PC-3 (cell line): ENCODE measurements around the gene NBAS. TPM values are rescaled to one million over a fixed set of nuclear protein-coding genes. Genes with fewer than 3 reads are reported as not detected.

ENCODE experiments used
- ATAC-seq: fragments of 200-7000 bp; cut with Tn5 transposase; 2 replicates; pipeline ENCODE4 v1.9.1; 2020; ENCODE audit warnings: mild to moderate bottlenecking, moderate library complexity
- BruUV-seq: library from RNA; stranded (reverse); fragments of 400-500 nt; replicated peaks from 2 replicates; lab custom pipeline; 2021; lab: Mats Ljungman, UMichigan
- CTCF ChIA-PET: fragments of 300-600 bp; sonication (Branson Sonifier 250); formaldehyde crosslinking; loops from one replicate; lab custom pipeline; 2022; ENCODE audit warnings: antibody characterized with exemption; lab: Charles Lee
- POLR2A ChIA-PET: fragments of 300-600 bp; sonication (Branson Sonifier 250); formaldehyde crosslinking; loops from one replicate; lab custom pipeline; 2022; ENCODE audit warnings: antibody characterized with exemption; ENCODE audit not compliant: unreplicated experiment; lab: Charles Lee
- DNase-seq: peaks from one replicate; pipeline ENCODE4 v3.0.0-alpha.2; 2015
- H2AFZ ChIP-seq: fragments of 300-600 bp; sonication (generic); 2 replicates; pipeline ENCODE4 v1.6.0; 2016; ENCODE audit warnings: antibody characterized with exemption, low read length
- H3F3A ChIP-seq: fragments of 300-600 bp; sonication (generic); one replicate; pipeline ENCODE4 v1.6.0; 2017; ENCODE audit warnings: antibody characterized with exemption, low read length, control low read depth, mild to moderate bottlenecking; ENCODE audit not compliant: unreplicated experiment
- H3K27ac ChIP-seq: fragments of 300-600 bp; sonication (generic); 2 replicates; pipeline ENCODE4 v1.5.1; 2016; ENCODE audit warnings: mild to moderate bottlenecking, low read length
- H3K27me3 ChIP-seq: fragments of 300-600 bp; sonication (generic); 2 replicates; pipeline ENCODE4 v1.6.1; 2016; ENCODE audit warnings: low read length, mixed read lengths
- H3K36me3 ChIP-seq: fragments of 300-600 bp; sonication (generic); 2 replicates; pipeline ENCODE4 v1.6.1; 2016; ENCODE audit warnings: low read depth, mixed run types, low read length, mixed read lengths
- H3K4me1 ChIP-seq: fragments of 300-600 bp; sonication (generic); 2 replicates; pipeline ENCODE4 v1.5.1; 2016; ENCODE audit warnings: low read length; ENCODE audit not compliant: insufficient read depth
- H3K4me2 ChIP-seq: fragments of 300-600 bp; sonication (generic); 2 replicates; pipeline ENCODE4 v1.6.0; 2016; ENCODE audit warnings: low read length
- H3K4me3 ChIP-seq: fragments of 300-600 bp; sonication (generic); 2 replicates; pipeline ENCODE4 v1.5.1; 2016; ENCODE audit warnings: mild to moderate bottlenecking, low read length, mixed read lengths
- H3K79me2 ChIP-seq: fragments of 300-600 bp; sonication (generic); 2 replicates; pipeline ENCODE4 v1.6.1; 2017; ENCODE audit warnings: low read length, mixed read lengths
- H3K9ac ChIP-seq: fragments of 300-600 bp; sonication (generic); 2 replicates; pipeline ENCODE4 v1.6.0; 2016; ENCODE audit warnings: mild to moderate bottlenecking, low read length
- H3K9me2 ChIP-seq: fragments of 300-600 bp; sonication (generic); replicated peaks from 2 replicates; pipeline ENCODE4 v1.6.1; 2016; ENCODE audit warnings: mixed run types, low read length, mixed read lengths
- H3K9me3 ChIP-seq: fragments of 300-600 bp; sonication (generic); 2 replicates; pipeline ENCODE4 v1.6.1; 2016; ENCODE audit warnings: low read length, mixed read lengths
- H4K20me1 ChIP-seq: fragments of 300-600 bp; sonication (generic); 2 replicates; pipeline ENCODE4 v1.6.1; 2016; ENCODE audit warnings: low read length, mixed read lengths
- CTCF ChIP-seq: fragments of 300-600 bp; sonication (generic); conservative IDR thresholded peaks from 2 replicates; pipeline ENCODE4 v1.5.1; 2017; ENCODE audit warnings: antibody characterized with exemption, low read depth, mild to moderate bottlenecking, low read length
- EZH2 ChIP-seq: fragments of 300-600 bp; sonication (generic); IDR thresholded peaks from one replicate; pipeline ENCODE4 v1.6.1; 2017; ENCODE audit warnings: antibody characterized with exemption, mild to moderate bottlenecking, low read length; ENCODE audit not compliant: unreplicated experiment
- EZH2phosphoT487 ChIP-seq: fragments of 300-600 bp; sonication (generic); IDR thresholded peaks from 2 replicates; pipeline ENCODE4 v1.6.1; 2018; ENCODE audit warnings: mild to moderate bottlenecking, antibody characterized with exemption, low read length, borderline replicate concordance
- intact Hi-C: fragments of 100-400 bp; cut with micrococcal nuclease; formaldehyde crosslinking; loops from 2 replicates; pipeline ENCODE4 v1.9.0; 2023
- total RNA-seq: library from RNA; depleted of rRNA; stranded (reverse); fragments of >200 nt; gene quantifications from 2 replicates; pipeline ENCODE4 v1.2.3, GENCODE V29; 2014

The NBAS gene
- total RNA-seq, 1 experiment from 2014 or later, result 37.2 TPM

- Histone ChIP-seq H4K20me1 (no peaks in the 10 kb centered on the region), H3K27ac (no peak overlapping the region), H3K79me2 (no peaks in the 10 kb centered on the region), H2AFZ (no peak overlapping the region), H3F3A (no peaks in the 10 kb centered on the region), H3K4me1 (peaks cover 7% of the 10 kb centered on the region), H3K9me2 (no peaks in the 10 kb centered on the region), H3K9ac (no peak overlapping the region), H3K4me2 (no peak overlapping the region), H3K36me3 (peaks cover 2% of the 10 kb centered on the region; the same call in 1 of the 2 replicates), H3K4me3 (no peak overlapping the region), H3K9me3 (no peaks in the 10 kb centered on the region), H3K27me3 (no peaks in the 10 kb centered on the region)
- intact Hi-C loops, result no loop called here
- ChIA-PET CTCF (no interaction called here), POLR2A (no interaction called here)
- ATAC-seq (no peak), DNase-seq (no peak)
- BruUV-seq, result no TSS peak
- TF ChIP-seq CTCF (no peak), EZH2phosphoT487 (no peak), EZH2 (no peak)
Measured at GRCh38 chr2:15186118-15186517, 375.0 kb downstream of the NBAS start.

GRCh38 chr2:15184491-15184890 is 376.6 kb downstream of the NBAS start:
- ATAC-seq, result no peak
- intact Hi-C loops, result no loop called here
- no peaks in the 10 kb centered on the region for H3K9me2 ChIP-seq

GRCh38 chr2:15182275-15182674 is 378.9 kb downstream of the NBAS start:
- CTCF ChIA-PET, result interaction anchor here (0.5 kb wide), 1 partner anchor 22 kb away, joined by 4 read pairs; no protein-coding TSS in a partner anchor
- Histone ChIP-seq H4K20me1 (no peaks in the 10 kb centered on the region), H3K79me2 (no peaks in the 10 kb centered on the region), H3F3A (no peaks in the 10 kb centered on the region), H3K9ac (no peak overlapping the region), H3K9me2 (no peaks in the 10 kb centered on the region), H2AFZ (no peak overlapping the region), H3K4me3 (no peak overlapping the region), H3K27me3 (no peaks in the 10 kb centered on the region), H3K9me3 (no peaks in the 10 kb centered on the region), H3K4me2 (no peak overlapping the region), H3K27ac (no peak overlapping the region), H3K4me1 (peaks cover 16% of the 10 kb centered on the region), H3K36me3 (peaks cover 2% of the 10 kb centered on the region; the same call in 1 of the 2 replicates)
- POLR2A ChIA-PET, result no interaction called here
- DNase-seq, result no peak
- no peak for TF ChIP-seq CTCF
- no peak for TF ChIP-seq EZH2phosphoT487
- TF ChIP-seq EZH2, result no peak
- intact Hi-C loops, result no loop called here
- no TSS peak for BruUV-seq
- ATAC-seq, result no peak

More at GRCh38 chr2:15184491-15184890, 376.6 kb downstream of the NBAS start:
- peaks cover 2% of the 10 kb centered on the region; the same call in 1 of the 2 replicates for H3K36me3 ChIP-seq
- BruUV-seq, result no TSS peak
- H3K9ac ChIP-seq, result no peak overlapping the region
- H3K79me2 ChIP-seq, result no peaks in the 10 kb centered on the region
- no peaks in the 10 kb centered on the region for H3K9me3 ChIP-seq
- DNase-seq, result no peak
- H4K20me1 ChIP-seq, result no peaks in the 10 kb centered on the region
- H3K4me3 ChIP-seq, result no peak overlapping the region
- no peak overlapping the region for H3K4me2 ChIP-seq
- H2AFZ ChIP-seq, result no peak overlapping the region
- peaks cover 11% of the 10 kb centered on the region for H3K4me1 ChIP-seq
- POLR2A ChIA-PET, result no interaction called here
- H3K27ac ChIP-seq, result no peak overlapping the region
- H3F3A ChIP-seq, result no peaks in the 10 kb centered on the region
- CTCF ChIA-PET, result no interaction called here
- no peak for TF ChIP-seq EZH2phosphoT487
- H3K27me3 ChIP-seq, result no peaks in the 10 kb centered on the region
